ENCODE data around the gene LDLRAD4. TPM values are rescaled to one million over a fixed set of nuclear protein-coding genes. Genes with fewer than 3 reads are reported as not detected.
A peak's percentile ranks its signal among the peaks of the same experiment; 100 is the strongest.

The LDLRAD4 gene
- total and polyA plus RNA-seq, 9 of the 15 experiments (the other 6 are each of a cell fraction or from before 2014, with no cell fraction given) = 0.01 TPM; not detected in 8

DNA sequence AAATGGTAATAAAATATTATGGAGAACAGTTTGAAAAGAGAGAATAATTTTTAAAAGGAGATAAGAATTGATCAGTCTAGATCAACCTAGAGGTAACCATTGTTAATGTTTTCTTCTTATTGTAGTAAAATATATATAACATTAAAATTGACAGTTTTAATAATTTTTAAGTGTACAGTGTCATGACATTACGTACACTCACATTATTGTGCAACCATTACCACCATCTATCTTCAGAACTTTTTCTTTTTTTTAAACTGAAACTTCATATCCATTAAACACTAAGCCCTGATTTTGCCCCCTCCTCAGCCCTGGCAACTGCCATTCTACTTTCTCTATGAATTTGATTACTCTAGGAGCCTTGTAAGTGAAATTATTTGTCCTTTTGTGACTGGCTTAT lies 121.1 kb downstream of the LDLRAD4 start (continued):
- TF ChIP-seq, protein P1, sequence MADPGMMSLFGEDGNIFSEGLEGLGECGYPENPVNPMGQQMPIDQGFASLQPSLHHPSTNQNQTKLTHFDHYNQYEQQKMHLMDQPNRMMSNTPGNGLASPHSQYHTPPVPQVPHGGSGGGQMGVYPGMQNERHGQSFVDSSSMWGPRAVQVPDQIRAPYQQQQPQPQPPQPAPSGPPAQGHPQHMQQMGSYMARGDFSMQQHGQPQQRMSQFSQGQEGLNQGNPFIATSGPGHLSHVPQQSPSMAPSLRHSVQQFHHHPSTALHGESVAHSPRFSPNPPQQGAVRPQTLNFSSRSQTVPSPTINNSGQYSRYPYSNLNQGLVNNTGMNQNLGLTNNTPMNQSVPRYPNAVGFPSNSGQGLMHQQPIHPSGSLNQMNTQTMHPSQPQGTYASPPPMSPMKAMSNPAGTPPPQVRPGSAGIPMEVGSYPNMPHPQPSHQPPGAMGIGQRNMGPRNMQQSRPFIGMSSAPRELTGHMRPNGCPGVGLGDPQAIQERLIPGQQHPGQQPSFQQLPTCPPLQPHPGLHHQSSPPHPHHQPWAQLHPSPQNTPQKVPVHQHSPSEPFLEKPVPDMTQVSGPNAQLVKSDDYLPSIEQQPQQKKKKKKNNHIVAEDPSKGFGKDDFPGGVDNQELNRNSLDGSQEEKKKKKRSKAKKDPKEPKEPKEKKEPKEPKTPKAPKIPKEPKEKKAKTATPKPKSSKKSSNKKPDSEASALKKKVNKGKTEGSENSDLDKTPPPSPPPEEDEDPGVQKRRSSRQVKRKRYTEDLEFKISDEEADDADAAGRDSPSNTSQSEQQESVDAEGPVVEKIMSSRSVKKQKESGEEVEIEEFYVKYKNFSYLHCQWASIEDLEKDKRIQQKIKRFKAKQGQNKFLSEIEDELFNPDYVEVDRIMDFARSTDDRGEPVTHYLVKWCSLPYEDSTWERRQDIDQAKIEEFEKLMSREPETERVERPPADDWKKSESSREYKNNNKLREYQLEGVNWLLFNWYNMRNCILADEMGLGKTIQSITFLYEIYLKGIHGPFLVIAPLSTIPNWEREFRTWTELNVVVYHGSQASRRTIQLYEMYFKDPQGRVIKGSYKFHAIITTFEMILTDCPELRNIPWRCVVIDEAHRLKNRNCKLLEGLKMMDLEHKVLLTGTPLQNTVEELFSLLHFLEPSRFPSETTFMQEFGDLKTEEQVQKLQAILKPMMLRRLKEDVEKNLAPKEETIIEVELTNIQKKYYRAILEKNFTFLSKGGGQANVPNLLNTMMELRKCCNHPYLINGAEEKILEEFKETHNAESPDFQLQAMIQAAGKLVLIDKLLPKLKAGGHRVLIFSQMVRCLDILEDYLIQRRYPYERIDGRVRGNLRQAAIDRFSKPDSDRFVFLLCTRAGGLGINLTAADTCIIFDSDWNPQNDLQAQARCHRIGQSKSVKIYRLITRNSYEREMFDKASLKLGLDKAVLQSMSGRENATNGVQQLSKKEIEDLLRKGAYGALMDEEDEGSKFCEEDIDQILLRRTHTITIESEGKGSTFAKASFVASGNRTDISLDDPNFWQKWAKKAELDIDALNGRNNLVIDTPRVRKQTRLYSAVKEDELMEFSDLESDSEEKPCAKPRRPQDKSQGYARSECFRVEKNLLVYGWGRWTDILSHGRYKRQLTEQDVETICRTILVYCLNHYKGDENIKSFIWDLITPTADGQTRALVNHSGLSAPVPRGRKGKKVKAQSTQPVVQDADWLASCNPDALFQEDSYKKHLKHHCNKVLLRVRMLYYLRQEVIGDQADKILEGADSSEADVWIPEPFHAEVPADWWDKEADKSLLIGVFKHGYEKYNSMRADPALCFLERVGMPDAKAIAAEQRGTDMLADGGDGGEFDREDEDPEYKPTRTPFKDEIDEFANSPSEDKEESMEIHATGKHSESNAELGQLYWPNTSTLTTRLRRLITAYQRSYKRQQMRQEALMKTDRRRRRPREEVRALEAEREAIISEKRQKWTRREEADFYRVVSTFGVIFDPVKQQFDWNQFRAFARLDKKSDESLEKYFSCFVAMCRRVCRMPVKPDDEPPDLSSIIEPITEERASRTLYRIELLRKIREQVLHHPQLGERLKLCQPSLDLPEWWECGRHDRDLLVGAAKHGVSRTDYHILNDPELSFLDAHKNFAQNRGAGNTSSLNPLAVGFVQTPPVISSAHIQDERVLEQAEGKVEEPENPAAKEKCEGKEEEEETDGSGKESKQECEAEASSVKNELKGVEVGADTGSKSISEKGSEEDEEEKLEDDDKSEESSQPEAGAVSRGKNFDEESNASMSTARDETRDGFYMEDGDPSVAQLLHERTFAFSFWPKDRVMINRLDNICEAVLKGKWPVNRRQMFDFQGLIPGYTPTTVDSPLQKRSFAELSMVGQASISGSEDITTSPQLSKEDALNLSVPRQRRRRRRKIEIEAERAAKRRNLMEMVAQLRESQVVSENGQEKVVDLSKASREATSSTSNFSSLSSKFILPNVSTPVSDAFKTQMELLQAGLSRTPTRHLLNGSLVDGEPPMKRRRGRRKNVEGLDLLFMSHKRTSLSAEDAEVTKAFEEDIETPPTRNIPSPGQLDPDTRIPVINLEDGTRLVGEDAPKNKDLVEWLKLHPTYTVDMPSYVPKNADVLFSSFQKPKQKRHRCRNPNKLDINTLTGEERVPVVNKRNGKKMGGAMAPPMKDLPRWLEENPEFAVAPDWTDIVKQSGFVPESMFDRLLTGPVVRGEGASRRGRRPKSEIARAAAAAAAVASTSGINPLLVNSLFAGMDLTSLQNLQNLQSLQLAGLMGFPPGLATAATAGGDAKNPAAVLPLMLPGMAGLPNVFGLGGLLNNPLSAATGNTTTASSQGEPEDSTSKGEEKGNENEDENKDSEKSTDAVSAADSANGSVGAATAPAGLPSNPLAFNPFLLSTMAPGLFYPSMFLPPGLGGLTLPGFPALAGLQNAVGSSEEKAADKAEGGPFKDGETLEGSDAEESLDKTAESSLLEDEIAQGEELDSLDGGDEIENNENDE (IDR thresholded peaks at IDR 0.05; ENCODE audit: low read depth, low read length) = no peak
- TF ChIP-seq MAFF (IDR thresholded peaks at IDR 0.05; ENCODE audit: low read length) = no peak
- TF ChIP-seq ILK (tag; IDR thresholded peaks at IDR 0.05; ENCODE audit: borderline replicate concordance, low read depth) = no peak
- no peak for TF ChIP-seq CEBPG (CRISPR knock-in tag; IDR thresholded peaks at IDR 0.05)
- TF ChIP-seq CEBPG (tag; conservative IDR thresholded peaks at IDR 0.05 in 1 of 2, IDR thresholded peaks at IDR 0.05 in 1 of 2) = peak in 1 of 2 experiments; percentile 51; a peak in 1 of 4 replicates
- TF ChIP-seq ZMIZ1 (IDR thresholded peaks at IDR 0.05; ENCODE audit: low read depth in 2 of 2, low read length in 2 of 2) = no peak
- TF ChIP-seq GABPA (tag; conservative IDR thresholded peaks at IDR 0.05; ENCODE audit: low read depth) = no peak
- TF ChIP-seq KDM2B (CRISPR knock-in tag; IDR thresholded peaks at IDR 0.05) = no peak
- TF ChIP-seq FOXA3 (CRISPR knock-in tag; conservative IDR thresholded peaks at IDR 0.05 in 1 of 2, IDR thresholded peaks at IDR 0.05 in 1 of 2) = no peak

All from K562 (cell line).